ENCODE measurements around the gene OTOS.

Gene OTOS

DNA sequence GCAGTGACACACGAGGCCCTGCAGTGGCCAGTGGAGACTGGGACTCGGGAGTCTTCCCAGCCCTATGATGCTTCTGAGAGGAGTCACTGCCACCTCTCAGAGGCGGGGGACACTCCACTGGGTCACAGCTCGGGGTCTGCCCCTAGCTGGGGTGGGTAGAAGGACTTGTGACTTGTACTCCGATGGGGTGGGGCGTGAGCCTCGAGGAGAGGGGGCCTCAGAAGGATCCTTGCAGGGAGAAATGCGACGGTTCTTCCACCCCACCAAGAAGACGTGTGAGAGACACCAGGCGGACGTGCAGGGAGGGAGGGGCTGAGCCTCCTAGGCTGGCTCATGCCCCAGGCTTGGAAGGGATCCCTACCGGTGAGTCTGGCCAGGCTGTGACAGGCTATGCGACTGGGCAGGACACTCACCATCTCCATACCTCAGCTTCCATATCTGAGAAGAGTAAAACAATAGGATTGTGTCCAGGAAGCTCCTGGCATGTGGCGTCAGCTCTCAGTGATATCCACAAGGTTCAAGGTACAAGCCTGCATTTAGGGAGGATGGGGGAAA is 11.1 kb upstream of the OTOS start:
- DNase-seq (ENCODE audit: low spot score): no peak

DNA sequence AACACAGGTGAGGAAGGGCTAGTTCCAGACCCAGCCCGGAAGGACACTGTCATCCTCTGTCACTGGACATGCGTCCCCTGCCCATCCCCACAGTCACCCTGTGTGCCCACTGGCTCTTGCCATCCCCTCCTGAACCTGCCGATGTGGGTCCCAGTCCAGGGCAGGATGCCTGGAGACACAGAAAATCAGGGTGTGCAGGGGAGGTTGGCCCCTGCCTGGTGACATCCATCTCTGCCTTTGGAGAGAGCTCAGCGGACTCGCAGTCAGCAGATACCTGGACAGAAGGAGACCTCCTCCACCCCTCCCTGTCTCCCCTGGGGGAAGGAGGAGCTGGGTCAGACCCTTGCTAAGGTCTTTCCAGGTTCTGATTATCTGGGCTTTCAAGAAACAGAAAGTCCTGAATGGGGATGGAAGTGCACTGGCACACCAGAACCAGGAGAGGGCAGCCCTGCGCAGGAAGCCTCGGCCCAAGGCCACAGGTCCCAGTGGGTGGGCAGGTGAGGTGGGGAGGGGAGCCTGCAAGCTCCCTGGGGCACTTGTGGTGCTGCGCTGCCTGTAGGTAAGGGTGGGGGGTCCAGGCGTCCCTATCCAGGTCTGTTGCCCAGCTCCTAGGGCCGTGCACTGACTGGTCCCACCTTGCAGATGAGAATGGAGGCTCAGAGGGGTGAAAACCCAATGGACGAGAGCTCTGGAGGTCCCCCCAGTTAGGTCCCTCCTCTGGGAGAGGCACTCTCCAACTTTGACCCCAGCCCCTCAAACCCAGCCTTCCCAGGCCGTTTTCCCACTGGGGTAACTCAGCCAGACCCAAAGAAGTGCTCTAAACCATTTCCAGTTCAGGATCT is 9.7 kb upstream of the OTOS start:
- DNase-seq (ENCODE audit: low spot score): peak; percentile 79

DNA sequence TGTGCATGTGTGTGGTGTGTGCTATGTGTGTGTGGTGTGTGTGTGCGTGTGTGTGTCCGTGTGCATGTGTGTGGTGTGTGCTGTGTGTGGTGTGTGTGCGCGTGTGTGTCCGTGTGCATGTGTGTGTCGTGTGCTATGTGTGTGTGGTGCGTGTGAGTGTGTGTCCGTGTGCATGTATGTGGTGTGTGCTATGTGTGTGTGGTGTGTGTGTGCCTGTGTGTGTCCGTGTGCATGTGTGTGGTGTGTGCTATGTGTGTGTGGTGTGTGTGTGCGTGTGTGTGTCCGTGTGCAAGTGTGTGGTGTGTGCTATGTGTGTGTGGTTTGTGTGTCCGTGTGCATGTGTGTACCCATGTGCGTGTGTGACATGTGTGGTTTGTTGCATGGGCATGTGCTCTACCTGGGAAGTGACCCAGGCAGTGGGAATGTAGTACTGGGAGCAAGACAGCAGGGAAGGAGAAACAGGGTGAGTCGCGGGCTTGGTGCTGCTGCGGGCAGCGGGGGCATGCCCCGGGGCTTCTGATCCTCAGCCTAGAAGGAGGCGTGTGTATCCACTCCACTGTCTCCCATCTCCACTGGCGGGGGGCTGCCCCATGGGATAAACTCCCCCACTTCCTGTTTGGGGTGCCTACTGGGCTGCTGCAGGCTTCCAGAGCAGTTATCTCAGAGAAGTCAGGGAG is 7.6 kb upstream of the OTOS start:
- DNase-seq (ENCODE audit: low spot score): no peak

DNA sequence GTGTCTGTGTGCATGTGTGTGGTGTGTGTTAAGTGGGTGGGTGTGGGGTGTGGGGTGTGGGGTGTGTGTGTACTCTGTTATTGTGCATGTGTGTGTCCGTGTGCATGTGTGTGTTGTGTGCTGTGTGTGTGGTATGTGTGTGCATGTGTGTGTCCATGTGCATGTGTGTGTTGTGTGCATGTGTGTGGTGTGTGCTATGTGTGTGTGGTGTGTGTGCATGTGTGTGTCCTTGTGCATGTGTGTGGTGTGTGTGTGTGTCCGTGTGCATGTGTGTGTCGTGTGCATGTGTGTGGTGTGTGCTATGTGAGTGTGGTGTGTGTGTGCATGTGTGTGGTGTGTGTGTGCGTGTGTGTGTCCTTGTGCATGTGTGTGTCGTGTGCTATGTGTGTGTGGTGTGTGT is 6.9 kb upstream of the OTOS start:
- DNase-seq (ENCODE audit: low spot score): no peak

DNA sequence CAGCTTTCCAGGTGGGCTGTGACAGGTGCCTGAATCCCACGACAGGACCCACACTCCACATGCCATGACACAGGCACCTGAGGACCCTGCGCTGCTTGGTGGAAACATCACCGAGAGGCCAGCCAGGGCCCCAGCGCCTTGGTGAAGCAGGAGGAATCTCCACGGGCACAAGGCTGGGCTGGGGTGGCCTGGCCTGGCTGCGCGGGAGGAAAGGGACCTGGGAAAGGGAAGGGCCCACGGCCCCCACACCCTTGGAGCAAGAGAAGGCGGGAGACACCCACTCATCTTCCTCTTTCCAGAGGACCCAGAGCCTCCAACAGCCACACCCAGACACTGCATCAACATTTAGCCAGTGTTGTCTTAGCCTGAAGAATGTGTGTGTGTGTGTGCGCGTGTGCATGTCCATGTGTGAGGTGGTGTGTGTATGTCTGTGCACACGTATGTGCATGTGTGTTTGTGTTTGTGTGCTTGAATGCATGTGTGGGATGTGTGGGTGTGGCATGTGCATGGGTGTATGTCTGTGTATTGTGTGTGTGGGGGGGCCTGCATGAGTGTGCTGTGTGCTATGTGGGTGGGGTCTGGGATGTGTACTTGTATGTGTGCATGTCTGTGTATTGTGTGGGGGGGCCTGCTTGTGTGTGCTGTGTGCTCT is 6.3 kb upstream of the OTOS start:
- DNase-seq (ENCODE audit: low spot score): no peak

DNA sequence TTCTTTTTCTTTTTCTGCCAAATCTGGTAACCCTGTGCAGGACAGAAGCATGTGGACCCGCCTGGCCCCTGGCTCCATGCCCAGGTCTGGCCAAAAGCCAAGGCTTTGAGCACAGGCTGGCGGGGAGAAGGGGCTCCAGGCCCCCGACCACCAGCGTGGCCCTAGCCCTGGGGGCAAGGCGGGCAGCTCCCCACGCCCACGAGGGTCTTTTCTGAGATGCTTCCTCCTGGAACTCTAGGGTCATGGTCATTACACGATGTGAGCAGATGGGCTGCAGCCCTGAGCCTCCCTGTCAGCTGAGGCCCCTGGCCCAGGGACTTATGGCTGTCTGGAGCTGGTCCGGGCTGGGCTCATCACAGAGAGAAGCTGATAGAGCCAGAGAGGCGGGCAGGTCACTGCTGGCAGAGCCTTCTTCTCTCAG is 5.7 kb upstream of the OTOS start:
- DNase-seq (ENCODE audit: low spot score): no peak

DNA sequence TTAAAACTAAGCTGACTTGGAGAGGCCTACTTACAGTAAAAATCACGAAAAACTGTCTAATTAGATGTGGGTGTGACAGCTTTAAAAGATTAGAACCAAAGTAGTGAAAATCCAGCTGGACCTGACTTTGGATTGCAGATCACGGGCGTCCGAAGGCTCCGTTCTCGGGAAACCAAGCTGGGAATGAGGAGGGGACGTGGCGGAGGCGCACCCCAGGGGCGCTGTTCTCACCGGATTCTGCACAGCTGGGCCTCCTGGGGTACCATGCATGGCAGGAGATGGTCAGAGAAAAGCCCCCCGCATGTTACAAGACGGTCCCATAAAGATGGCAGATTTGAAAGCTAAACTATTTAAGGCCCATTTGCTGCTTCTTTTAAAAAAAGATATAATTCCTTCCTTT is 5.0 kb upstream of the OTOS start:
- no peak for DNase-seq (ENCODE audit: low spot score)

DNA sequence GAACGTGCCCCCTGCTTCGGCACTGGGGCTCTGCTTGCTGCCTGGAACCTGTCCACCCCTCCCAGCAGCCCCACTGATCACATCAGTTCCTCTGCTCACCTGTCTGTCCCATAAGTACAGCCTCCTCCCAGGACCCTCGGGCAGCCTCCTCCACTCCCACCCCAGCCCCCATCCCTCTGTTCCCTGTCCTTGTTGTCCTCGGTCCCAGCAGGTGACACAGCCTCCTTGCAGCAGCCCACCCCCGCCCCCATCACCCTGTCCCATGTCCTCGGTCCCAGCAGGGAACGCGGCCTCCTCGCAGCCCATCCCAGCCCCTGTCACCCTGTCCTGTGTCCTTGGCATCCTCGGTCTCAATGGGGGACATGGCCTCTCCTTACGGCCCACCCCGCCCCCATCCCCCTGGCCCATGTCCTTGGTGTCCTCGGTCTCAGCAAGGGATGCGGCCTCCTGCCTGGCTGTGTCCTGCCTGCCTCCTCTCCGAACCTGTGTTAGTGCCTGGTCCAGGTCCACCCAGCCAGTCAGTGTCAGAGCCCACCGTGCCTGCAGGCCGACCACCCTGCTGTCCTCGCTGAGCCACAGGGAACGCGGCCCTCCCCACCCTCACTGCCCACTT is 4.3 kb upstream of the OTOS start:
- no peak for DNase-seq (ENCODE audit: low spot score)

DNA sequence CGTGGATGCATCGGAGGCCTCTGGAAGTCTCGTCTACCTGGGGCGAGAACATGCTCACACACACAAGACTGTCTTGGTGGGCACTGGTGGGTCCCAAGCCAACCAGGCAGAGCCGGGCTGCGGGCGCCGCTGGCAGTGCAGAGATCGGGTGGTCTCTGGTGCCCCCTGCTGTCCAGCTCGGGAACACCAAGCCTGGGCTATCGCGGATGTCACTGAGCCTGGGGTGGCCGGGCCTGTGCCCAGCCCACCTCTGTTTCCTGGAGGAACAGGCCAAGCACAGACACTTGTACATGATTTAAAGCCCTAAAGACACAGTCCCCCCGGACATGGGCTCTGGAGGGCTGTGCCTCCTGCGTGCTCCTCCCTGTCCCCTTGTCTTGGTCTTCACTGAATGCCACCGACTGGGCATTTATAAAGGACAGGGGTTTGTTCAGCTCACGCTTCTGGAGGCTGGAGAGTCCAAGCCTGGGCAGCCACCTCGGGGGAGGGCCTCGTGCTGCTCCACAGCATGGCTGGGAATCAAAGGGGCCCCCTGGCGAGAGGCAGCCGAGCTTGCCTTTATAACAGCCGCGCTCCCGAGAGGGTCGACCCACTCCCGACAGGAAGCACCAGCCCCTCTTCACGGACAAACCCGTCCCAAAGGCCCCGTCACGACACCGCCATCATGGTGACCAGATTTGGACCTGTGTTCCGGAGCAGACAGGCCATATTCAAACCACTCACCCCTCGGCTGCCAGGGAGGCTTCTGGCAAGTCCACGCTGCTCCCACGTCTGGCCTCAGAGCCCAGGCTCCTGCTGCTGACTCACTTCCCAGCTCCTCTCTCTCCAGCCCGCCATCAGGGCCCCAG is 3.6 kb upstream of the OTOS start:
- peak; percentile 92 for DNase-seq (ENCODE audit: low spot score)

DNA sequence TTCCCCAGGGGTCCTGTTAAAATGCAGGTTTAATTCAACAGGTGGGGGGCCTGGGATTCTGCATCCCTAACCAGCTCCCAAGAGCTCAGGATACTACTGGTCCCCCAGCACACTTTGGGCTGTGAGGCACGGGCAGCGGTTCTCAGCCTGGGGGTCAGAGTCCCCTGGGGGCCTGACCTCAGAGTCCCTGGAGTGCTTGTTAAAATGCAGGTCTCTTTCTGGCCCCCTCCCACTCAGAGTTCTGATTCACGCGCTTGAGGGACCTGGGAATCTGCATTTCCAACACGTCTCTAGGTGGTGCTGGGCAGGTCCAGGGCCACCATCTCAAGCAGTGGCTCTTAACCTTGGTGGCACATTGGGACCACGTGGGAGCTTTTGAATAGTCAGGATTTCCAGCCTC is 2.8 kb upstream of the OTOS start:
- no peak for DNase-seq (ENCODE audit: low spot score)

DNA sequence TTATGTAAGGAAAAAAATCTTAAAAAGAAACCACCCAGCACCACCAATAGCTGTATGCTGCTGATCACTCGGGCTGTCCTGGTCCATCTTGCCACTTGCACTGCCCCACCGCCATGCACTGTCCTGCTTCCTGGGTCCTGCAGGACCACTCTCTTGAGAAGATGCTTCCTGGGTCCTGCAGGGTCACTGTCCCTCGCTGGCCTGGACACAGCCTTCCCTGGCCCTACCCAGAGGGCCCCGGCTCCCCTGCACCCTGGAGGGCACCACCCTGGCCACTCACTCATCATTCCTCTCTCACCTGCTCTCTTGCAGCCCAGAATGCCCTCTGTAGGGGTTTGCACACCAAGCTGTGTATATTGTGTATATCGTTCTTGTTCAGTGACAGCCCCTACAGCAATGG is 2.4 kb upstream of the OTOS start:
- DNase-seq (ENCODE audit: low spot score): no peak

DNA sequence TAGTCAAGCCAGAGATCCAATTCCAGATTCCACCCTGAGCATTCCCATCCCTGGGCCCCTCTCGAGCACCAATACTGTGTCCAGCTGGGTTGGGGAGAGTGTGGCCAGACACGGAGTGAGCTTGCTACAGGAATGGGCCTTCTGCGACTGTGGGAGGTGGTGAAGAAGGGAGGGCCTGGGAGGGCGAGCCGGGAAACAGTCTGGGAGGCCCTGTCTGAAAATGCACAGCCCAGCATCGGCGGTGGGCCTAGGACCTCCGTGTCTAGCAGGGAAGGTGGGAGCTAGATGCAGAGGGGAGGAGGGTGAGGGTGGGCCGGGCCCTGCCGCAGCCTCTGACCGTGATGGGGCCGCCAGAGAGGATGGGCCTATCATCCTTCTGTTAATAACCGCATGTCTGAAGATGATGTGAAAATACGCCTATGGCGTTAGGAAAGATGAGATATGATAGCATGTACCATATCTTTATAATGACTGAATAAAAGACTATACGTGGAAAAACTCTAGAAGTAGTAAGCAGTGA is 1.9 kb upstream of the OTOS start:
- no peak for DNase-seq (ENCODE audit: low spot score)

DNA sequence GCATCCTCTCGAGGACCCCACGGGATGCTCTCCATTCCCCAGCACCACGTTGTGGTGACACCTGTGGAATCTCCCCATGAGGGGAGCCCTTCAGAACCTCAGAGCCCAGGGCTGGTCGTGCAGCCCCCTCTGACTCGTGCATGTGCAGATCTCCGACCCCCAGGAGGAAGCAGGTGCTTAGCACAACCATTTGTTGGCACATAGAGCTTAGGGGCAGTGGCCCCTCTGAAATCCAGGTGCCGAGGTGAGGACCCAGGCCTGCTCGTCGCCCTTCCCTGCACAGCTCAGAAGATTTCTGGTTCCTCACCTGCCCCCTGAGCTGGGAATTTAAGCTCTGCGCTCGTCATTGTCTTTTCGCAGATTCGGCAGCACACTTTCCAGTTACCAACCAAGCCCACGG is 1.3 kb upstream of the OTOS start:
- DNase-seq (ENCODE audit: low spot score): no peak

DNA sequence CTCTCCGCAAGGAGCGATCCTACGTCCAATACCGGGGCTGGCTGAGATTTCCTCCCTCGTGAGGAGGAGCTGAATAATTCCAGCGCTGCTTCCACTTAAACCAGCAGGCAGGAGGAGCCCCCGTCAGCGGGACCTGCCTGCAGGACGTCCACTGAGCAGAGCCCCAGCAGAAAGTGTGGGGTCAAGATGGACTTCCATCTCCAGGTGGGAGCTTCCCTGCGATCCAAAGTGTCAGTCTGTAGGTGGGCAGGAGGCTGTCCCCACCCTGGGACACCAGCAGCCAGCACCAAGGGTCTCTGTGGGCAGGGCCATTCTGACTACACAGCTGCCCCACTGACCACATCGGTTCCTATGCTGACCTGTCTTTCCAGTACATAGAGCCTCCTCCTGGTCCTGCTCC is 462 bp upstream of the OTOS start:
- DNase-seq (ENCODE audit: low spot score): no peak

DNA sequence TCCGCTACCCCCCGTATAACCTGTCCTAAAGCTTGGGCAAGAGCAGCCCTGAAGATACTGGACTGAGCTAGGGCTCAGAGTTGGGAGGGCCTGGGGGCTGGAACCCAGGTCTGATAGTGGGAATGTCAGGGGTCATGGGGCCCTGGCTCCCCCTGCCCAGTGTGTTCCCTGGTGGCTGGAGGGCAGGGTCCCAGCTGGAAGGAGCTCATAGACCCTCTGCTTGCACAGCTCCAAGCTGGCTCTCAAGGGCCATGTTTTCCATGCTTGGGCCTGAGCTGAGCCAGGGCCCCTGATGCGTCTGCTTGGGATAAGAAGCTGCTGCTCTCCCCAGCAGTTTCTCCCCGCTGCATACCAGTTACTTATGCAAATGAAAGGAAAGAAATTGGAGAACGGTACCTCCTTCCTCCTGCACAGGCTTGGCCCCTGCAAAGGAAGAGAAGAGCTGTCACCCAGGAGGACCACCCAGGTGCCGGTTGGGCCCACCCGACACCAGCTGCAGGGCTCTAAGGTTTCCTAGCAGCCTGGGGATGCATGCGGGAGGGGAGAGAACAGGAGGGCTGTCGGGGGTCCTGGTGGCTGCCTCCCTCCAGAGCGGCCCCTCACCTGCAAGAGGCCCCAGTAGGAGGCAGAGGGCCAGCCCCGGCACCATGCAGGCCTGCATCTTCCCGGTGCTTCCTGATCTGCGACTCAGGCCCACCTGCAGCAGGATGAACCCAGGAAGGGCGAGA is 628 bp downstream of the OTOS start:
- DNase-seq (ENCODE audit: low spot score): peak; percentile 79

DNA sequence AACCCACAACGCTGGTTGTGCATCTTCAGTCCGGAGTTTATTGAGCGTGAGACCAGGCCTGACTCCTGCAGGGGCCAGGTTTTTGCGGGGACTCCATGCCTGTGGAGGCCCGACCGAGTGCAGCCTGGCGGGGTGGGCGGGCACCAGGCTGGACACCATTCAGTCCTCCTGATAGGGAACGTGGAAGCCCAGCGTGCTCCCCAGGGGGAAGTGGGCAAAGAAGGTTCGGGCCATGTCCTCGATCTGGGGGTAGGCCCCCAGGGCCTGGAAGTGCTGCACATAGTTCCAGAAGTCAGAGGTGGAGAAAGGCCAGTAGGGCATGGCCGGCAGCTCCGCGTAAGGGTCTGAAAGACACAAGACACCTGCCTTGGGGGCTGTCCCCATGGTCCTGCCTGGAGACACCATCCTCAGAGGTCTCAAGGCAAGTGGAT is 1.4 kb downstream of the OTOS start:
- DNase-seq (ENCODE audit: low spot score): peak; percentile 43

DNA sequence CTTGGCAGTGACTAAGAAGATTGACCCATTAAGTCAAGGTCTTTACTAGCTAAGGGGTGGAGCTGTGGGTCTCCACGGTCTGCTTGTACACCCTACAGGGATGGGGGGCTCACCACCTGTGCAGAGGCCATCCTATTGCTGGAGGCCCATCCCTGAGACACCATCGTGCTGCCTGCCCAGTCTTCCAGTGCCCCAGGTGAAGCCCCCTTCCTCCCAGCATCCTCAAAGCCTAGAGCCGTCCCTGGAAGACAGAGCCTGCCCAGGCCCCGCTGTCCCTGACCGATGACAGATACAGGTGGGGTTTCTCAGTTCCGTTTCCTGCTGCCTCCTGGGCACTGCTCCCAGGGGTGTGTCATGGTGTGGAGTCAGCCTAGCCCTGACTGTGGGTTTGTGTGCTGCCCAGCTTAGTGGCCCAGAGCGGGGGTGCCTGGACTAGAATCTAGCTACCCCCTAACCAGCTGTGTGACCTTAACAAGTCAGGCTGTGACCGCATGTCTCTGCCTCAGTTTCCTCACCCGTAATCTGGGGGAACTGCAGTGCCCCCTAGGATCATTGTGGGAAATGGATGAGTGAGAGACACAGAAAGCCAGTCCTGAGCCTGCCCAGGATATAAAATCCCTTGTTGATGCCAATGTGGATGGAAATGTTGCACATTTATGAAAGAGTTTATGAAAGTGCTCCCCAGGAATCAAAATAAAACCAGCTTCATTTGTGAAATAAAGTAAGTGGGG is 2.0 kb downstream of the OTOS start:
- DNase-seq (ENCODE audit: low spot score): peak; percentile 46

DNA sequence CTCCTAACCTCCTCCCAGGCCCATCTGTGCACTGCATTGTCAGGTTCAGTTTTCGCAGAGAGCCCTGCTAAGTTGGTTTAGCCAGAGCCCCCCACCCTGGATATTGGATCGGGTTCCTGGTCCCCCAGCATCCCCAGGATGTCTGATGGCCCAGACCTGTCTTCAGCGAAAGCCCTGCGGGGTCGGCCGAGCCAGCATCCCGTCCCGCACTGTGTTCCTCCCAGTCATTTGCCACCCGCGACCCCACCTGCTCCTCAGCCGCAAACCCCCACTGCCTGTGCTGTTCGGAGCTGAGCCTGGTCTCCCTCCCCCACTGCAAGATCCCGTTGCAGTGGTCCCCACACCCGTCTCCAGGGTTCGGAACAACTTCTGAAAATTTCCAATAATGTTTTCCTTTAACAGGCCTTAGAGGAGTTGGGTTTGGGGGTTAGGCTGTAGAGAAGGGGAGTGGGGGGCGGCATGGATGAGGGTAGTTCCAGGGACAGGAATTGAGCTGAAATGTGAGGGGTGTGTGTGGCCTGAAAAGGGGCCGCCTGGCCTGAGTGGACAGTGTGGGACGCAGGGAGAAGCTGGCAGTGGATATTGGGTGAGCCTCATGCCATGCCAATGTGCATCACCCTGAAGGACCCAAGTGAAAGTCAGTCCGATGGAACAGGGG is 2.7 kb downstream of the OTOS start:
- peak; percentile 49 for DNase-seq (ENCODE audit: low spot score)

DNA sequence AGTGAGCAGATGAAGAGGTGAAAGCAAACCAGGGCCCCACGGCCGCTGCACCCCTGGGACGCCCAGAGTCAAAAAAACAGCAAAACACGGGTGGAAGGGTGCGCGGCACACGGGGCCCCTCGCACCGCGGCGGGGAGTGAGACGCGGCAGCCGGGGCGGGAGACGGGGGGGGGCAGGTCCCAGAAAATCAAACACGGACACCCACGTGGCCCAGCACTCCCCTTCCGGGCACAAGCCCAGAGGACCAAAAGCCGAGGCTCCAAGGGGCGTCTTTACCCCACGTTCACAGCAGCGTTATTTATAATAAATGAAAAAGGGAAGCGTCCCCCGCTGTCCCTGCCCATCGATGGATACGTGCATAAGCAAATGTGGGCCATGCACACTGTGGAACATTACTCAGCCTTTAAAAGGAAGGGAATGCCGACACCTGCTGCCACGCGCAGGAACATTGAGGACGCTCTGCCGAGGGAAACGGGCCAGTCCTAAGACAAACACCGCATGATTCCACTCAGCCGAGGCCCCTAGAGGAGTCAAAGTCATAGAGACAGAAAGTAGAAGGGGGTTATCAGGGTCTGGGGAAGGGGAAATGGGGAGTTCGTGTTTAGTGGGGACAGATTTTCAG is 3.7 kb downstream of the OTOS start:
- DNase-seq (ENCODE audit: low spot score): peak; percentile 30

Measured in ecto neural progenitor cell (in vitro differentiated cells).